NB4 (cell line): ENCODE measurements around the gene KSR2.

Experiments used
- DNase-seq: peaks from one replicate; pipeline ENCODE4 v3.0.0; 2010; ENCODE audit warnings: low read depth
- H3K4me3 ChIP-seq: one replicate; pipeline ENCODE4 v1.5.1; 2011; ENCODE audit warnings: mild to moderate bottlenecking, low read depth, low read length, moderate library complexity
- CTCF ChIP-seq: IDR thresholded peaks from one replicate; pipeline ENCODE4 v1.5.1; 2012; ENCODE audit warnings: low read depth, low read length
- MAX ChIP-seq: IDR thresholded peaks from 2 replicates; pipeline ENCODE4 v1.6.1; 2011; ENCODE audit warnings: low read depth, low read length
- MYC ChIP-seq: IDR thresholded peaks from 2 replicates; pipeline ENCODE4 v1.6.1; 2011; ENCODE audit warnings: low read depth, low read length
- POLR2A ChIP-seq: IDR thresholded peaks from 2 replicates; pipeline ENCODE4 v1.6.1; 2011; ENCODE audit warnings: mild to moderate bottlenecking; ENCODE audit not compliant: insufficient read length; ENCODE audit errors: extremely low read depth

KSR2 gene

GRCh38 chr12:117986705-117987469, 18.1 kb upstream of the KSR2 start:
- H3K4me3 ChIP-seq: no peak overlapping the region
- no peak for DNase-seq
- TF ChIP-seq POLR2A (no peak), CTCF (no peak), MYC (no peak), MAX (no peak)

GRCh38 chr12:117985182-117985581, 16.4 kb upstream of the KSR2 start:
- DNase-seq: no peak
- no peak overlapping the region for H3K4me3 ChIP-seq
- no peak for TF ChIP-seq CTCF
- no peak for TF ChIP-seq MAX
- no peak for TF ChIP-seq MYC
- TF ChIP-seq POLR2A: no peak

- DNase-seq: no peak
- no peak for TF ChIP-seq CTCF
- no peak for TF ChIP-seq POLR2A
- no peak for TF ChIP-seq MAX
- TF ChIP-seq MYC: no peak
Observed at GRCh38 chr12:117981267-117981666, 12.5 kb upstream of the KSR2 start.

GRCh38 chr12:117980616-117981015, 11.8 kb upstream of the KSR2 start:
- TF ChIP-seq POLR2A (no peak), CTCF (no peak), MYC (no peak), MAX (no peak)
- H3K4me3 ChIP-seq: no peak overlapping the region
- DNase-seq: peak; percentile 26

More at GRCh38 chr12:117981267-117981666, 12.5 kb upstream of the KSR2 start:
- no peak overlapping the region for H3K4me3 ChIP-seq

GRCh38 chr12:117977373-117977772, 8.6 kb upstream of the KSR2 start:
- TF ChIP-seq CTCF (no peak), MAX (no peak), POLR2A (no peak), MYC (no peak)
- H3K4me3 ChIP-seq: no peak overlapping the region

More at GRCh38 chr12:117977373-117977772, 8.6 kb upstream of the KSR2 start:
- DNase-seq: no peak
